Measurements from ENCODE around the gene RAB11FIP4.

Gene RAB11FIP4

DNA sequence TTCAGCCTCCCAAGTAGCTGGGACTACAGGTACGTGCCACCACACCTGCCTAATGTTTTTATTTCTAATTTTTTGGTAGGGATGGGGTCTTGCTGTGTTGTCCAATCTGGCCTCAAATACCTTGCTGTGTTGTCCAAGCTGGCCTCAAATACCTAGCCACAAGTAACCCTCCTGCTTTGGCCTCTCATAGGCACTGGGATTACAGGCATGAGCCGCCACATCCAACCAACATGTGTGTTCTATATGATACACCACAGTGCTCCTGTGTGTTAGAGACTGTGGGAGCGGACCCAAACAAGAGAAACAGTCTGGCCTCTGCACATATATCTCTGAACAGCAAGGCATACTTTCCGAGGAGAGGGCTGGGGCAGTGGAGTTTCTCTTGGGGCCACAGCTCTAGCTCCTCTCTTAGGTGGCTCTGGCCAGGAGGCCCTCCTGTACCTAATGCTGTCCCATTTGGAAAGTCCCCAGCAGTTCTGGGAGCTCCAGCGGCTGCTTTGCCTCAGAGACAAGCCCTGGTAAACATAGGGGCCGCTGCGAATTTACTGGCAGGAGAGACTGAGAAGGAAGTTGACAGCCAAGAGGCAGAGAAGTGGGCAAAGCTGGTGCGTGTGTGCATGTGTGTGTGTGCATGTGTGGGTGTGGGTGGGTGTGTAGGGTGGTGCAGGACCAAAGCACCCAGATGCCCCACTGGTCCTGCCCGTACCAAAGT is 95.0 kb downstream of the RAB11FIP4 start:
- H3K27ac Mint-ChIP-seq: peak overlapping the region; percentile 65

DNA sequence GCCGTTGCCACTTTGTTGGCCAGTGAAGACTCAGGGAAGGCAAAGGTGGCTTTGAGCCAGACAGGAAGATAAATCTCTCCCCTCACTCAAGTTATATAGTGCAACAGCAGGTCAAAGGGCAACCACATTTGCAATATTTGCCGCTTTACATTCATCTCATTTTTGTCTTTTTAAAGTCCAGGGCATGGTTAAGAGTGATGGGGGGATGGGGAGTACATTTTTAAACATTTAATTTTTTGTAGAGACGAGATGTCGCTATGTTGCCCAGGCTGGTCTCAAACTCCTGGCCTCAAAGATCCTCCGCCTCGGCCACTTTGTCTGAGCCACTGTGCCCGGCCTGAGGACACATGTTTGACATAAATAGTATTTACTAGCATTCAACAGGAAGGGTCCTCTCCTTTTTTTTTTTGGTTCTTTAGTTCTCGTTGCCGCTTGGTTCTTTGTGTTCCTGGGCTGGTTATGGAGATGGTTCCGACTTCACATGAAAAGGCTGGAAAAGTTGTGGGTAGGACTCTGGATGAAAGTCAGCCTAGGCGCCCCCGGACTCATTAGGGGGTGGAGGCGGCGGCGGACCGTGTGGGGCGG is 95.7 kb downstream of the RAB11FIP4 start:
- no peaks in the 10 kb centered on the region for H3K36me3 Mint-ChIP-seq (ENCODE audit: low read depth)
- H3K9me3 Mint-ChIP-seq: no peaks in the 10 kb centered on the region
- H3K27ac Mint-ChIP-seq: peak overlapping the region; percentile 65
- peaks cover 44% of the 10 kb centered on the region for H3K4me1 Mint-ChIP-seq (ENCODE audit: low read depth)
- peak overlapping the region; percentile 84 for H3K4me3 Mint-ChIP-seq
- no peaks in the 10 kb centered on the region for H3K27me3 Mint-ChIP-seq

More for the DNA sequence above, 95.0 kb downstream of the RAB11FIP4 start:
- Mint-ChIP-seq H3K4me1 (ENCODE audit: low read depth) (peaks cover 38% of the 10 kb centered on the region), H3K27me3 (no peaks in the 10 kb centered on the region), H3K4me3 (peak overlapping the region; percentile 84), H3K36me3 (ENCODE audit: low read depth) (no peaks in the 10 kb centered on the region), H3K9me3 (no peaks in the 10 kb centered on the region)

DNA sequence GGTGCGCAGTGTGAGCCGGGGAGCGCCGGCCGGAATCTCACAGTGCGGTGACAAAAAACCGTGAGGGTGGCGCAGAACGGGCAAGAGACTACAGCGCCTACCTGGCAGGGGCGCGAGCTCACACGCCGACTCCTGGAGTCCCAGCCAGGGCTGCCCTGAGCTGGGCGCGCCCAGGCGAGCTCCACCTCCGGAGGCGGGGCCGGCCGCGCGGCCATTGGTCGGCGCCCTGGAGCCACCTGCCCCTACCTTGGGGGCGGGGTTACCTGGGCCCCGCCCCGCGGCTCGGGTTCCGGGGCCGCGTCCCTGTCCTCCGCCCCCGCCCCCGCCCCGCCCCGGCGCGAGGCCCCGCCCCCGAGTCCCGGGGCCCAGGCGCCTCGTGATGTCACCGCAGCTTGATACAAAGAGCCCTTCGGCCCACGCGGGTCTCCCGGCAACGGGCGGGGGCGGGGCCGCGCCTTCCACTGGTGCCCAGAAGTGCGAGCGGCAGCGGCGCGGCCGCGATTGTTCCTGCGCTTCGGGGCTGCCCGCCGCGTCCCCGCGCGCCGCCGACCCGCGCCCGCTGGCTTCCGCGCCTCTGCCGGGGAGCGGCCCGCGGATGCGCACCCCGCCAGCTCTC is 96.3 kb downstream of the RAB11FIP4 start:
- Mint-ChIP-seq H3K9me3 (no peaks in the 10 kb centered on the region), H3K4me3 (peak overlapping the region; percentile 84), H3K4me1 (ENCODE audit: low read depth) (peaks cover 50% of the 10 kb centered on the region), H3K36me3 (ENCODE audit: low read depth) (no peaks in the 10 kb centered on the region), H3K27me3 (no peaks in the 10 kb centered on the region), H3K27ac (peak overlapping the region; percentile 65)

DNA sequence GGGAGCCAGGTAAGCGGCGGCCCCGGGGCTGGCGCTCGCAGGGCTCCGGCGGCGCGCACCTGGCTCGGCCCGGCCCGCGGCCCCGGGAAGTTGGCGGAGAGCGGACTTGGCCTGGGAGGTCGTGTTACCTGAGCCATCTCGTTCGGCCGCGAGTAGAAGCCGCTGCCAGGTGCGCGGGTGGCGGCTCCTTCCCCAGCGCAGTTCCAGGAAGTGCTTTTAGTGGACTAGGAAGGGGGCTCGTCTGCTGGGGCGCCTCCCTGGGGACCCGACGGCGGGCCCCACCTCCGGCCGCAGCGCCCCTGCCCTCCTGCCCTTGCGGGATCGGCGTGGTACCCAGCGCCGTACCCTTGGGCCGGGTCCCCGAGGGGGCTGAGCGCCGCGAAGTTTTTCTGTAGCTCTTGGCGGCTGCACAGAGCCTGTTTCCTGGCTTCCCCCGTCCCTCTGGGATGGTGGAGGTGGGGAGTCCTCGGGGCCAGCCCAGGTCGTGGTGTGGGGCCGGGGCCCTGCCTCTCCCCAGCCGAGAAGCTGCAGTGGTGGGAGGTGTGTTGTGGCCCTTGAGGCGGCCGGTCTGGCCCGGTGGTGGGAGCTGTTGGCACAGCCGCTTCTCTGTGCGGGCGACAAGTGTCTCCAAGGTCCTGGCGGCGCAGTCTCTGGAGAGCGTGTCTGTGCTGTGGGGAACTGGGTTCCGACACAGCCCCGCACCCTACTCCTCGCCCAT is 96.9 kb downstream of the RAB11FIP4 start:
- Mint-ChIP-seq H3K4me3 (peak overlapping the region; percentile 90), H3K4me1 (ENCODE audit: low read depth) (peaks cover 57% of the 10 kb centered on the region), H3K36me3 (ENCODE audit: low read depth) (no peaks in the 10 kb centered on the region), H3K9me3 (no peaks in the 10 kb centered on the region), H3K27ac (peak overlapping the region; percentile 86), H3K27me3 (no peaks in the 10 kb centered on the region)

DNA sequence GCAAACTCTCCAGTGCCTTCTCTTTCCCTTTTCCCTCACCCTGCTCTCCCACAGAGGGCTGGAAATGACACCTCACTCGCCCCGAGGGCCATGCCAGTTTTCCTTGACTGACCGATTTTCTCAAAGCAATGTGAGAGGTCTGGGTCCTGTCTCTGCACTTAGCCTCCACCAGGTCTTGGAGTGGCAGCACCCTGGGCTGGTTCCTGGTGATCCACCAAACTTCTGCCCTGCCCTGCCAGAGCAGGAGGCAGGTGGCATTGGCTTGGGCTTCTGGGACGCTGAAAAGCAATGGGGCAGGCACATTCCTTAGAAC is 97.5 kb downstream of the RAB11FIP4 start:
- Mint-ChIP-seq H3K36me3 (ENCODE audit: low read depth) (no peaks in the 10 kb centered on the region), H3K27ac (peak overlapping the region; percentile 86), H3K4me3 (peak overlapping the region; percentile 90), H3K9me3 (no peaks in the 10 kb centered on the region), H3K4me1 (ENCODE audit: low read depth) (peaks cover 62% of the 10 kb centered on the region), H3K27me3 (no peaks in the 10 kb centered on the region)

DNA sequence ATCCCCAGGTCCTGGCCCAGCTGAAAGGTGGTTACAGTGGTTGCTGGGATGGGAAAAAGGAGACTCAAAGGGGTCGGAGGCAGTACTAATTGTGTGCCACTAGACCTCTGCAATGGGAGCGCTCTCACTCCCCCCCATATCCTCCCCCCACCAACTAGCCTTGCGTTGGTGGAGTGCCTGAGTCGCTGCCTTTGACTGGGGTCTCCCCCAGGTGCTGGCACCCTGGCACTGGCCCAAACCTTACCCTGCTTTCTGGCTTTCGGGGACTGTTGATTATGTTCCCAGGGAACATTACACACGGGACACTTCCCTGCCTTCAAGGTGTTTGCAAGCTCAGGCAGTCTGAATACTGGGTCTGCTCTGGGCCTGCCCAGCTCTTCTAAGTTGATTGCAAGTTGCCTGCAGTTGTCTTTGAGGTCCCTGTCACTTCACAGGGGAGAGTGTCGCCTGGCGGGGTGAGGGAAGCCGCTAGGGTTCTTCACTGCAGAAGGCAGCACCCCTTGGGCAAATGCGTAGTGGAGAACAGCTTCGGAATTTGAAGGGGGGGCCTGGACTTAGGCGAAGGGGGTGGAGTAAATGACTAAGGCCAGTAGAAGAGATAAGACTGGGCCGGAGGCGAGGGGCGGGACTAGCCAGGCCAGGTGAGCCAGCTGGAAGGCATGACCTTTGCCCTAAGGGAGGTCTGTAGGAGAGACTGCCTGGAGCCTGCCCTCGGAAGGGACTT is 98.0 kb downstream of the RAB11FIP4 start:
- Mint-ChIP-seq H3K27me3 (no peaks in the 10 kb centered on the region), H3K4me1 (ENCODE audit: low read depth) (peaks cover 67% of the 10 kb centered on the region), H3K4me3 (peak overlapping the region; percentile 90), H3K9me3 (no peaks in the 10 kb centered on the region), H3K36me3 (ENCODE audit: low read depth) (no peaks in the 10 kb centered on the region), H3K27ac (peak overlapping the region; percentile 86)

DNA sequence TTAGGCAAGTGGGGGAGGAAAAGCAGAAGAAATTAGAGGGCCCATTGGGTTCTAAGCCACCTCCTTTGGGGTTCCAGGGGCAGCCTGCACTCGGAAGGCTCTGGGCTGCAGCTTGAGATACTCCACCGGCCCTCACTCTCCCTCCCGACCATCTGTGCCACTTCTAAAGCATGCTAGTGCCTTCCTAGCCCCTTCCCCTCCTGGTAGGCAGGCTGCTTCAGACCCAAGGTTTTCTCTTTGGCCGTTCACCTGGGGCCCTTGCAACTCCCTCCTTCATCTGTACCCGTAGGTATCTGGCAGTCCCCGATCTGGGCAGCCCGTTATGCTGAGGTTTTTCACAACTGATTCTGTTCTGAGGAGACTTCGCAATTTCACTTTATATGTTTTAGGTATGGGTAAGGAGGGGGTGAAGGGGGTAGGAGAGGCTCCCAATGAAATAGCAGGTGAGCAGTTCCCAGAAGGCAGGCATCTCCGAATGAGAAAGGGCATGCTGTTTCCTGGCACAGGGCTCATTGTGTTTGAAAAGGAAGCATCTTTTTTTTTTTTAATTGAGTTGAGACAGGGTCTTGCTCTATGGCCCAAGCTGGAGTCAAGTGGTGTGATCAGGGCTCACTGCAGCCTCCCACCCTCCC is 98.7 kb downstream of the RAB11FIP4 start:
- no peaks in the 10 kb centered on the region for H3K27me3 Mint-ChIP-seq
- H3K4me3 Mint-ChIP-seq: peak overlapping the region; percentile 90
- no peak overlapping the region for H3K27ac Mint-ChIP-seq
- H3K4me1 Mint-ChIP-seq (ENCODE audit: low read depth): peaks cover 74% of the 10 kb centered on the region
- no peaks in the 10 kb centered on the region for H3K36me3 Mint-ChIP-seq (ENCODE audit: low read depth)
- no peaks in the 10 kb centered on the region for H3K9me3 Mint-ChIP-seq

DNA sequence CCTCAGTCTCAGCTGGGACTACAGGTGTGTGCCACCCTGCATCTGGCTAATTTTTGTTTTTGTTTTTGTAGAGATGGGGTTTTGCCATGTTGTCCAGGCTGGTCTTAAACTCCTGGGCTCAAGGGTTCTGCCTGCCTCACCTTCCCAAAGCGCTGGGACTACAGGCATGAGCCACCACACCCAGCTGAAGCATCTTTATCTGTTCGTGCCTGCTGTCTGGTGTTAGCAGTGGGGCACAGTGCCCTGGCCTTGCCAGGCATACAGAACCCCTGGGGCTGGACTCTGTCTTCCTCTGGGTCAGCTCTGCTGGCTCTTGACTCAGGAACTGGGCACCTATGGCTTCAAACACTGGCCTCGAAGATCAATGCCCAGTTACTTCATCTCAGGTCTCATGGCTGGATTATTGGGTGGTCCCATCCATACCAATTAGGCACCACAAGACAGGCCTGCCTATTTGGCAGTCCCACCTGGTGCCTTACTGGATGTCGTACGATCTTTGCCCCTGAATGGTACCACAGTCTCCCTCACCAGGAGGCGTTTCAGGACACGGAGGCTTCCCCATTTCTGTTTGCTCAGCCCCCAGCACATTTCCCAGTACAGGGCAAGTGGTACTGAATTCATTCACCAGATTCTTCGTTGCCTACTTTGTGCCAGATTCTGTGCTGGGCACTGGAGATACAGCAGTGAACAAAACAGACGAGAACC is 99.3 kb downstream of the RAB11FIP4 start:
- H3K27me3 Mint-ChIP-seq: no peaks in the 10 kb centered on the region

DNA sequence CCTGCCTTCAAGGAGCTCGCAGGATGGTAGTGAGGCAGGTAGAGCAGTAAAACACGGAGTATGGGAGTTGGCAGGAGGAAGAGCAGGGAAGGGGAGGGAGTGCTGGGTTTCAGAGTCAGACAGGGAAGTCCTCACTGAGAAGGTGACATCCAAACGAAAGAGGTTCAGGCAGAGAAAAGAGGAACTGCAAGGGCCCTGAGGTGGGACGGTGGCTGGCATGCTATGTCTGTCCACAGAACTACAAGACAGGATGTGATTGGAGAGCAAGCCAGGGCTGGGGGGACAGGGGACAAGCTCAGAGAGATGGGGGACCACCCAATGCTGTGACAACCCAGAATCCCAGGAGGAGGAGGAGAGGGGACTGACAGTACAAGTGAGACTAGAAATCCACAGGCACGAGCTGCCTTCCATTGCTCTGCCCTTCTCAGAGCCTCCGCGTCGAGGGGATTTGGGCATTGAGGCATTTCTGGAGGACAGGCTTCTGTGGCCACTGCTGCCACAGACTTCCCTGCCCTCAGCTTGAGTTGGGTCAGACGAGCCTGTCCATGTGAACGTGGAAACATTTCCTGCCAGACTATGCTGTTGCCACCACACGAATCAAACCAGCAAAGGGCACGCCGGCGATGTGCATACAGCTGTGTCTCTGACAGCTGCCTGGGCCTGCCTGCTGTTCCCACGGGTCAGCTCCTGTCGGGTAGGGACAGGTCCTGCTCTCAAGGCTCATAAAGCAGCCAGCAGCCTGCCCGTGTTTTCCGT is 100.1 kb downstream of the RAB11FIP4 start:
- Mint-ChIP-seq H3K4me1 (ENCODE audit: low read depth) (peaks cover 88% of the 10 kb centered on the region), H3K27me3 (no peaks in the 10 kb centered on the region), H3K4me3 (peak overlapping the region; percentile 31), H3K9me3 (no peaks in the 10 kb centered on the region), H3K36me3 (ENCODE audit: low read depth) (no peaks in the 10 kb centered on the region), H3K27ac (peak overlapping the region; percentile 66)

More for the DNA sequence above, 99.3 kb downstream of the RAB11FIP4 start:
- no peaks in the 10 kb centered on the region for H3K36me3 Mint-ChIP-seq (ENCODE audit: low read depth)
- peaks cover 81% of the 10 kb centered on the region for H3K4me1 Mint-ChIP-seq (ENCODE audit: low read depth)
- H3K9me3 Mint-ChIP-seq: no peaks in the 10 kb centered on the region
- H3K4me3 Mint-ChIP-seq: peak overlapping the region; percentile 31
- peak overlapping the region; percentile 66 for H3K27ac Mint-ChIP-seq

DNA sequence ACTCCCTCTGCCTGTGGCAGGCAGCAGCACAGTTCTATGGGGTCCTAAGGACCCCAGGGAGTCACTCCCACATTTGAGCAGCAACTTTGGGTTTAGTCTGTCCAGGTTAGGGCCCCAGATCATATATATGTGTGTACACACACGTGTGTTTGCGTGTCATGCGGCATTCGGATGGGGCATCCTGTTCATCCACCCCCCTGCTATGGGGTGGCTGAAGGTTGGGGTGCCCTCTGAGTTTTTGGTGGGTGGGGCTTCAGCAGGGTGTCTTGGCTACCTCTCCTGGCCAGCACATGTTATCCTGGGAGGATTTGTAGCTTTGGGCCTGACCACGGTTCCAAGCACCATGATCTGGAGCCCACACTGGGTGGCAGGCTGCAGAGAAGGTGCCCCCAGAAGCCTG is 100.7 kb downstream of the RAB11FIP4 start:
- Mint-ChIP-seq H3K27me3 (no peaks in the 10 kb centered on the region), H3K36me3 (ENCODE audit: low read depth) (no peaks in the 10 kb centered on the region), H3K4me3 (peak overlapping the region; percentile 31), H3K27ac (peak overlapping the region; percentile 48), H3K9me3 (no peaks in the 10 kb centered on the region), H3K4me1 (ENCODE audit: low read depth) (peaks cover 89% of the 10 kb centered on the region)

DNA sequence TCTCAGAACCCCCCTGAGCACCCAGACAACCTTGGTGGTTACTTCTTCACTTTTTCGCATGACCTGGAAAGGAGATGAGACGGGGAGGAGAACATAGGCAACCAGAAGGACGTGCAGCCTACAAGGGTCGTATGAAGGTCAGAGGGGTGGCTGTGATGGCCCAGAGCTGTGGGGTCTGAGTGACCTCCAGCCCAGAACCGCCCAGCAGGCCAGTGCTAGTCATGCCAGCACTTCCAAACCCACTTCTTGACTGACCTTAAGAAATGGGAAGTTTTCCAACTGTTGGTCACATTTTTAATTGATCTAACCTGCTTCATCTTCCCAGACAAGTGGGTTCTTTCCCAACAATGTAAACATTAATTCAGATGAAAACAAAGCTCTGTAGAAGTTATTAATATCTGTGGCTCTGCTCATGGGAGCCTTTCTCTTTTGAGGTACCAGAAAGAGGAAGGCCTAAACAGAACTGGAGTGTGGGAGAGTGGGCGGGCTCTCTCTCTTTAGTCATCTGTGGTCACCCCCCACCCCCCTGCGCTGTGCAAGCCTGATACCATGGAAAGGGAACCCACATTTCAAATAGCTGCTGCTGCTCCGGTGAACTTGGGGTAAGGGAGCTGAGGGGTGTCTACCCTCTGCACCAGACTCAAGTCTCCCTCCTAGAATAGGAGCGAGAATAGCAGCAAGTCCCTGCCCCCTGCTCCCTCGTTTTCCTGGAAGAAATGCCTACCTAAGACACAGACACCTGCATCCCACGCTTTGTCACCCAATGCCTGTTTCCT is 101.6 kb downstream of the RAB11FIP4 start:
- Mint-ChIP-seq H3K27me3 (no peaks in the 10 kb centered on the region), H3K4me3 (peak overlapping the region; percentile 69), H3K9me3 (no peaks in the 10 kb centered on the region), H3K27ac (peak overlapping the region; percentile 94), H3K36me3 (ENCODE audit: low read depth) (no peaks in the 10 kb centered on the region), H3K4me1 (ENCODE audit: low read depth) (peaks cover 92% of the 10 kb centered on the region)

DNA sequence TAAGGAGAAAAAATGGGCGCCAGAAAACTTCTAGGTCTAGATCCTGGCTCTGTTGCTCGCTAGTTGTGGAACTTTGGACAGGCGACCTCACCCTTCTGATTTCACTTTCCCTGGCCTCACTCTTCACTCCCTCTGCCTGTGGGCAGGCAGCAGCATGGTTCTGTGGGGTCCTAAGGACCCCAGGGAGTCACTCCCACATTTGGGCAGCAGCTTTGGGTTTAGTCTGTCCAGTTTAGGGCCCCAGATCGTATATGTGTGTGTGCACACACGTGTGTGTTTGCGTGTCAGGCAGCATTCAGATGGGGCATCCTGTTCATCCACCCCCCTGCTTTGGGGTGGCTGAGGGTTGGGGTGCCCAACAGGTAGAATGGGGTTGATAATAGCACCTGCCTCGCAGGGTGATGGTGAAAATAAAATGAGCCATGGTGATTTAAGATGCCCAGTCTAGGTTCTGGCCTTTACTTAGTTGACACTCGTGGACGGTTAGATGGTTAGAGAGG is 102.2 kb downstream of the RAB11FIP4 start:
- H3K9me3 Mint-ChIP-seq: no peaks in the 10 kb centered on the region
- H3K27me3 Mint-ChIP-seq: no peaks in the 10 kb centered on the region
- peak overlapping the region; percentile 69 for H3K4me3 Mint-ChIP-seq
- no peaks in the 10 kb centered on the region for H3K36me3 Mint-ChIP-seq (ENCODE audit: low read depth)
- H3K4me1 Mint-ChIP-seq (ENCODE audit: low read depth): peaks cover 98% of the 10 kb centered on the region
- H3K27ac Mint-ChIP-seq: peak overlapping the region; percentile 94

Measured in stimulated activated naive CD8-positive, alpha-beta T cell treated with anti-CD3 and anti-CD28 coated beads, Interleukin-15, Interleukin-2, amounts not matched to agents 100 ng/mL and 50 ng/mL, for 24 hours (primary cell).